AG09319 (cell line): ENCODE results near the gene ATP6V0E2.

ENCODE experiments used
- DNase-seq: peaks from one replicate; pipeline ENCODE4 v3.0.0-alpha.2; 2010; ENCODE audit warnings: low read depth; ENCODE audit errors: extremely low read depth
- TF ChIP-seq, protein P1 (sequence below): IDR thresholded peaks from 2 replicates; pipeline ENCODE4 v1.5.1; 2011; ENCODE audit warnings: low read depth, mild to moderate bottlenecking, inconsistent platforms, low read length, moderate library complexity

Gene ATP6V0E2

DNA sequence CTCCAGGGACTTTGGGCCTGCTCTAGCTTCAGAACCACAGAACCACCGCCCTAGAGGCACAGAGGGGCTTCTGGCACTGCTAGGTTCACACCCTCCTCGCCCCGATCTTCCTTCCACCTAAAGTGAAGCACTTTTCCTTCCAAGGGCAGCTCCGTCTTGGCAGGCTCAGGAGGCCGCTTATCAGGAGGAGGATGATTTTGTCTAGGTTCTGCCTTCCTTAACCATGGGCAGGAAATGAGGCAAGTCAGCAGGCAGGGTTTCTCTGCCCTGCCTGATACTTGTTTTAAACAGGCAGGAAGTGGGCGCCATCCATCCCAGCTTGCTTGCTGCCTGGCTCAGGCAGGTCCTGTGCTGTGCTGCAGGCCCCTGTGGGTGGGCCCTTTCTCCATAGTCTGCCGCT lies 8.3 kb upstream of the ATP6V0E2 start:
- TF ChIP-seq, protein P1, sequence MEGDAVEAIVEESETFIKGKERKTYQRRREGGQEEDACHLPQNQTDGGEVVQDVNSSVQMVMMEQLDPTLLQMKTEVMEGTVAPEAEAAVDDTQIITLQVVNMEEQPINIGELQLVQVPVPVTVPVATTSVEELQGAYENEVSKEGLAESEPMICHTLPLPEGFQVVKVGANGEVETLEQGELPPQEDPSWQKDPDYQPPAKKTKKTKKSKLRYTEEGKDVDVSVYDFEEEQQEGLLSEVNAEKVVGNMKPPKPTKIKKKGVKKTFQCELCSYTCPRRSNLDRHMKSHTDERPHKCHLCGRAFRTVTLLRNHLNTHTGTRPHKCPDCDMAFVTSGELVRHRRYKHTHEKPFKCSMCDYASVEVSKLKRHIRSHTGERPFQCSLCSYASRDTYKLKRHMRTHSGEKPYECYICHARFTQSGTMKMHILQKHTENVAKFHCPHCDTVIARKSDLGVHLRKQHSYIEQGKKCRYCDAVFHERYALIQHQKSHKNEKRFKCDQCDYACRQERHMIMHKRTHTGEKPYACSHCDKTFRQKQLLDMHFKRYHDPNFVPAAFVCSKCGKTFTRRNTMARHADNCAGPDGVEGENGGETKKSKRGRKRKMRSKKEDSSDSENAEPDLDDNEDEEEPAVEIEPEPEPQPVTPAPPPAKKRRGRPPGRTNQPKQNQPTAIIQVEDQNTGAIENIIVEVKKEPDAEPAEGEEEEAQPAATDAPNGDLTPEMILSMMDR, result no peak
- no peak for DNase-seq

DNA sequence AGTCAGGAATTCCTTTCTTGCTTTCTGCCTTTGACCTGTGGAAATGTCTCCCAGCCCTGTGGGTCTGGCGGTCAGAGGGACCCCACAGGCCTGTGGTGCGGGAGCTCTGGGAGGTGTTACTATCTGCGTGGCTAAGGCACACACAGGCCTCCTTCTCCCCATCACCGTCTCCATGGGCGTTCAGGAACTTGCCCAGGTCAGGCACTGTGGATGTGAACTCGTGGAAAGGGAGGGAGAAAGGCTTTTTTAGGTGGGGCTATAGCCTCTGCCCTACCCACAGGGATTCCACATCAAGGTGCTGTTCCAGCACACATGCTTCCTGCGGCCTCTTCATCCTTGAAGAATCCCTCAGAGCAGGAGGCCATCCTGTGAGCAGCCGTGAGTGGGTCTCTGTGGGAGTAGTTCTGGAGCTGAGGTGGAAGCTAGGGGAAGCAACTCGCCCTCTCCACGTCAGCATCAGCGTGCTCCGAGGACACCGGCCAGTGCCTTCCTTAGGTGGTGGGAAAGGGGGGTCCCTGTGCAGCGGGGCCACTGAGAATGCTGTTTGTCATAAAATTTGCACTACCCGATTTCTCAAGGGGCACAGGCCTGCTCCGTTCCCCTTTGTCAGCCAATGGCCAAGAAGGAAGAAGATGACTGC lies 7.5 kb upstream of the ATP6V0E2 start:
- DNase-seq, result no peak
- TF ChIP-seq, protein P1, result no peak

DNA sequence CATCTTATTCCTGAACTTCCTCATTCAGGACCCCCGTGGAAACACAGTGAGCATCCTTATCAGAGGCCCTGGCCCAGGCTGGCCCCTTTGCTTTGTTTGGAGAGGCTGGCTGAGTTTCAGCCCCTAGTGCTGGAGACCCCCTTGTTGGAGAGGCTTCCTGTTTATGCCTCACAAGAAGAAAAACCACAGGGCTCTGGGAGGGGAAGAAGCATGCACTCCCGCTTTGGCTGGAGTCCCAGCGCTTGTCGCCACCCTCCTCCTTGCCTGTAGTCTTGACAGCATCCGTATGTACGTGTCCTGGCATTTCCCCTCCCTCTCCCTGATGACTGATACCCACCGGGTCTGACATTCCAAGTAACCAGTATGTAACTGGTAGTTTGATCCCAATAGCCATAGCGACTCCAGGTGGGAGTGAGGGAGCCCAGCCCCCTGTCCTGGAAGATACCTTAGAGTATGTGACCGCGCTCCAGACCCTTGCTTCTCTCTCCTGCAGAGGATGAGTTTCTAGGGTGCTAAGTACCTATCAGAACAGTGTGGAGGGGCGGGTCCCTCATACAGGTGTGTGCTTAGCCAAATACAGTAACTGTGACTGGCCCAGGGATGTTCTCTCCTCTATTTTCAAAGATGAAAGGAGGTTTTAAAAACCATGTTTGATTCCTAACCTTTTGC lies 6.9 kb upstream of the ATP6V0E2 start:
- DNase-seq, result no peak
- TF ChIP-seq, protein P1, result no peak

DNA sequence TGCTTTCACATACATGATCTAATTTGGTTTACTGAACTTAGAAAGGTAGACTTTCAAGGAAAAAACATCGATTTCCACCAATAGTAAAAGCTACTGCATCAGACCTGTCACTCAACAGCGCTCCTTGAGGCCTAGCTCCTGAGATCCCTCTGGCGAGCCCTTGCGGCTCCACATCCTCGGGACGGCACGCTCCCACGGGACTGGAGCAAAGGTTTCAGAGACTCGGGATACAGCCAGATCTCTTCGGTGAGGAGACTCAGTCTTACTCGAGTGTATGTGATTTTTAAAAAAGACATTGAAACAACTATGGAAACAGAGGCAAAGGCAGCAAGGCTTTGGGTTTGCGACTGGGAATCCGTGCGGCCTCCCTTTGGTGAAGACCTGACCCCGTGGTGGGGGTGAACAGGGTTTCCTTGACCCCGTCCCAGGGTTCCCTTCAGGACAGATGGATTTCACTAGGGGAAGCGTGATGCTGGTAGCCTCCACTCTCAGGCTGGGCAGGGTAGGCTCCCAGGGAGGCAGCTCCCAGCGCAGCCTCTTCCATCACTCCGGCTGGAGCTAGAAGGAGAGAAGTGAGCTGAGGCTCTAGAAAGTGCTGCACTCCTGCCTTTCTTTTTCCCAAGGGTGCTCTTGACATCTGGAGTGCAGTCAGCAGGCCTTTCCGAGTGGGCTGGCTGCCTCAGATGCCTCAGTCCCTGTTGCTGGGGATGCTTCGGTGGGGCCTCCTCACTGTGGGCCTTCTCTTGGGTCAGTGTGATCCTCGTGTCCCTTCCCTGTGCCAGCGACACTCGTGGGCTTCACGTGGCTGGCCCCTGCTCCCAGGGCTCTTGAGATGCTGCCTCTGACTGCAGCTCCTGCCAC lies 5.8 kb upstream of the ATP6V0E2 start:
- TF ChIP-seq, protein P1, result no peak
- DNase-seq, result no peak

DNA sequence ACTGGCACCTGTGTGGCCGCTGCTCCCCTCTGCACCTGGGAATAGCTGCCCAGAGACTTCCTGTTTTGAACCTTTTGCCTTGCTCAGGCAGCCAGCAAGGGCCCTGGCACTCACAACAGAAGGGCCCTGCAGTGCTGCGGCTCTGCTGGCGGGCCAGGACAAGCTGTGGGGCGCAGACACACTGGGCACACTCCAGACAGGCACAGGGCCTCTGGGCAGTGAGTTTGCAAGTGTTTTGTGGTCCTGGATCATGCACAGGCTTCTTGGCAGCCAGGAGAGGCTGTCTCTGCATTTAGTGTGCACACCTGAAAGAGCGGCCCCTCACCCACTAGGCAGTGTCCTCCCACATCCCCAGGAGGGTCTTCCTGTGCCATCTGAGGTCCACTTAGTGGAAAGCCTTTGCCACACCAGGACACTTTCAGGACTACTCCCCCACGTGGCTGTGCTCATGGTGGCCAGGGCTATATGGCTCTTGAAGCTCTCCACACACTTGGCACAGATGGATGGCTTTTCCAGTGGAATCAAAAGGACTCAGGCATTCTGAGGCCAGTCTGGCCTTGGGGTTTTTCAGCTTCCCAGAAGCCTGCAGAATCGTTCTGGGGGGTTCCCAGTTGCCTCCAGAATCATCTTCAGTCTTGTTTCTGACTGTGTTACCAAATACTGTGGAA lies 5.0 kb upstream of the ATP6V0E2 start:
- DNase-seq, result no peak
- TF ChIP-seq, protein P1, result no peak; the same call in 1 of the 2 replicates

DNA sequence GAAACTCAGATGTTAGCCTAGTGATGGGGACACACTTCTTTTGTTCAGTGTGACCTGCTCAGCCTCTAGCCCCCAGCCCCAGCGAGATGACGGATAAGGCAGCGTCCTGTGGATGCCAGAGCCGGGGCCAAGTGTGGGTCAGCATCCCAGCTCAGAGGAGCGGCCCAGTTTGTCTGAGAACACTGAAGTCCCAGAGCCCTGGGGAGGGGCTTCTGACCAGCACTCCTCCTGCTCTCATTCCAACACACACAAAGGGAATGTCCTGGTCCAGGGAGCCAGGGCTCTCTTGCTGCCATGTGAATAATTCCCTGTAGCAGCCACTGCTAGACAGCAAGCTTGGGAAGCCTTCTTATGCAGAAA lies 4.5 kb upstream of the ATP6V0E2 start:
- TF ChIP-seq, protein P1, result no peak
- DNase-seq, result no peak
